Mucosa of descending colon (tissue), 3 donors: ENCODE measurements around the gene BYSL. TPM values are rescaled to one million over a fixed set of nuclear protein-coding genes. Genes with fewer than 3 reads are reported as not detected.

Source experiments
- ATAC-seq: fragments of 200-7000 bp; cut with Tn5 transposase; one replicate; pipeline ENCODE4 v1.9.1; 2020; ENCODE audit warnings: mild to moderate bottlenecking, moderate library complexity
- DNase-seq, 3 donors: peaks; one replicate each; pipeline ENCODE4 v3.0.0-alpha.2; 2020
- H3K36me3 ChIP-seq: fragments of 200-600 bp; one replicate; pipeline ENCODE4 v1.8.0; 2021; ENCODE audit warnings: low read depth, mild to moderate bottlenecking
- H3K4me1 ChIP-seq: fragments of 200-600 bp; one replicate; pipeline ENCODE4 v1.8.0; 2021; ENCODE audit warnings: low read depth, mild to moderate bottlenecking
- H3K4me3 ChIP-seq: fragments of 200-600 bp; one replicate; pipeline ENCODE4 v1.8.0; 2021; ENCODE audit warnings: mild to moderate bottlenecking
- H3K9me3 ChIP-seq: fragments of 200-600 bp; one replicate; pipeline ENCODE4 v1.8.0; 2021; ENCODE audit warnings: mild to moderate bottlenecking
- intact Hi-C, 2 donors: fragments of 100-400 bp; cut with DNase I in 1 of 2; cut with micrococcal nuclease in 1 of 2; formaldehyde crosslinking; loops; one replicate each; pipeline versions ENCODE4 v1.11.0 to v1.11.1; 2022; cut with DNase I, micrococcal nuclease
- total RNA-seq, 3 donors: library from RNA; stranded (reverse); fragmentation: NEBNext Ultra II Directional in 2 of 3; extraction: Animal tissue kit (Norgen Biotek cat#: 25700) in 2 of 3; gene quantifications; one replicate each; pipeline versions ENCODE4 v1.2.1 to v1.2.4, GENCODE V29; 2021 to 2023
- TF ChIP-seq, protein P1 (sequence below): fragments of 200-600 bp; IDR thresholded peaks from one replicate; pipeline ENCODE4 v1.8.0; 2022; ENCODE audit warnings: antibody characterized with exemption, mild to moderate bottlenecking
- donor health status: DM: no; HTN: no; CAD: no; lungs with moderate emphysema.
- donor health status: DM: no; HTN: no; CAD: no.
- donor health status: DM: no; HTN: yes; CAD: no.

The BYSL gene
- total RNA-seq, 3 donors from 2014 or later: 7.5 to 10.5 (median 10.2) TPM

- peak in 1 of 3 donors; percentile 39 for DNase-seq
- intact Hi-C loops: no loop called here
- H3K4me1 ChIP-seq: no peaks in the 10 kb centered on the region
- peaks cover 3% of the 10 kb centered on the region for H3K36me3 ChIP-seq
- TF ChIP-seq, protein P1, sequence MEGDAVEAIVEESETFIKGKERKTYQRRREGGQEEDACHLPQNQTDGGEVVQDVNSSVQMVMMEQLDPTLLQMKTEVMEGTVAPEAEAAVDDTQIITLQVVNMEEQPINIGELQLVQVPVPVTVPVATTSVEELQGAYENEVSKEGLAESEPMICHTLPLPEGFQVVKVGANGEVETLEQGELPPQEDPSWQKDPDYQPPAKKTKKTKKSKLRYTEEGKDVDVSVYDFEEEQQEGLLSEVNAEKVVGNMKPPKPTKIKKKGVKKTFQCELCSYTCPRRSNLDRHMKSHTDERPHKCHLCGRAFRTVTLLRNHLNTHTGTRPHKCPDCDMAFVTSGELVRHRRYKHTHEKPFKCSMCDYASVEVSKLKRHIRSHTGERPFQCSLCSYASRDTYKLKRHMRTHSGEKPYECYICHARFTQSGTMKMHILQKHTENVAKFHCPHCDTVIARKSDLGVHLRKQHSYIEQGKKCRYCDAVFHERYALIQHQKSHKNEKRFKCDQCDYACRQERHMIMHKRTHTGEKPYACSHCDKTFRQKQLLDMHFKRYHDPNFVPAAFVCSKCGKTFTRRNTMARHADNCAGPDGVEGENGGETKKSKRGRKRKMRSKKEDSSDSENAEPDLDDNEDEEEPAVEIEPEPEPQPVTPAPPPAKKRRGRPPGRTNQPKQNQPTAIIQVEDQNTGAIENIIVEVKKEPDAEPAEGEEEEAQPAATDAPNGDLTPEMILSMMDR: no peak
- no peaks in the 10 kb centered on the region for H3K9me3 ChIP-seq
- H3K4me3 ChIP-seq: no peak overlapping the region
- ATAC-seq: peak; percentile 30
These were observed 19.3 kb upstream of the BYSL start for GRCh38 chr6:41901882-41902519.

DNA sequence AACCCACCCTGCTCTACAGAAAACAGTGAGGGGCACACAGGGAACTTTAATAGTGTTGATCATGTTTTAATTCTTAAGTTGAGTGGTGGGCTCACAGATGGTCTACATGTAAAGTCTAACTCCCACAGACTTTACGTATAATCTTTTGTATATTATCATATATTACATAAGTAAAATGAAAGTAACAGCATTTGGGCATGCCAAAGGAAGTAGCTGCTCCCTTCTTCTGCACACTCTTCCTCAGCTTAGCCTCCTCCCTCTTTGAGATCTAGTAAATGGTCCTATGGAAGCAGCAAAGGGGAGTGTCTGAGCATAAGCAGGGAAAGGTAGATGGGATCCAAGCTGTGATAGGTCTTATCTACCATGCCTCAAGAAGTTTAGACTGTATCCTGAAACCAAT lies 11.6 kb upstream of the BYSL start:
- no peak for ATAC-seq
- Histone ChIP-seq H3K36me3 (peaks cover 6% of the 10 kb centered on the region), H3K4me3 (no peak overlapping the region), H3K4me1 (no peaks in the 10 kb centered on the region), H3K9me3 (no peaks in the 10 kb centered on the region)
- TF ChIP-seq, protein P1: no peak
- intact Hi-C loops: no loop called here
- DNase-seq: no peak

DNA sequence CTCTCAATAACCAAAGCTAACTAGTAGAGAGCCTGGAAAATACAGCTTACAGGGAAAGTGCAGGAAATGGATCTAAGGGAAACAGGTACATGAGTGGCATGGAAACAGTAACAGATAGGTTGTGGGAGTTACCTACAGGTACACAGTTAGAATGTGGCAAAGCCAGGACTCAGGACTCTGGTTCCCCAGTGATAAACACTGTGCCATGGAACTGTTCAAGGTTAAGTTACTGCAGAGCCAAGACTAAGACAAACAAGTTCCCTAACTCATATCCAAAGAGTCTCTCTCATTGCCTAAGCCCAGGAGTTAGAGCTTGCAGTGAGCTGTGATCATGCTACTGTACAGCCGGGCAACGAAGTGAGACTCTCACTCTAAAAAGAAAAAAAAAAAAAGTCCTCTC lies 7.0 kb upstream of the BYSL start:
- TF ChIP-seq, protein P1: no peak
- Histone ChIP-seq H3K36me3 (no peaks in the 10 kb centered on the region), H3K4me3 (no peak overlapping the region), H3K4me1 (peaks cover under 1% of the 10 kb centered on the region), H3K9me3 (no peaks in the 10 kb centered on the region)
- DNase-seq: no peak
- no peak for ATAC-seq
- intact Hi-C loops: no loop called here

DNA sequence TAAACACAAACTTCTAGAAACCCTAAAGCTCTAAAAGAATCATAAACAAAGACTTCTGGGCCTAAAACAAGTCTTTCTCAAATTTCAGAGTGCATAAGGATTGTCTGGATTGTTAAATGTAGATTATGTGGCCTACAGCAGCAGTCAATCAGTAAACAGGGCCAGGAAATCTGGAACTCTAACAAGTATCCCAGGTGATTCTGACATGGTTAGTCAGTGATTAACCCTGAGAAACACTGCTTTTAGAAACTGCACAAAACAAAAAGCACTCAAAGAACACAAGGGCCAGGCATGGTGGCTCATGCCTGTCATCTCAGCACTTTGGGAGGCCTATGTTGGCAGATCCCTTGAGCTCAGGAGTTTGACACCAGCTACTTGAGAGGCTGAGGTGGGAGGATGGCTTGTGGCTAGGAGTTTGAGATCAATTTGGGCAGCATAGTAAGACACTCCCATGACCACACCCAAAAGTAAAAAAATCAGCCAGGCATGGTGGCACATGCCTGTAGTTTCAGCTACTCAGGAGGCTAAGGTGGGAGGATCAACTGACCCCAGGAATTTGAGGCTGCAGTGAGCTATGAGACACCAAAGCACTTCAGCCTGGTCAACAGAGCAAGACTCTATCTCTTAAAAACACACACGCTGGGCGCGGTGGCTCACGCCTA lies 6.3 kb upstream of the BYSL start:
- H3K4me3 ChIP-seq: no peak overlapping the region
- intact Hi-C loops: no loop called here
- no peak for DNase-seq
- H3K36me3 ChIP-seq: no peaks in the 10 kb centered on the region
- no peaks in the 10 kb centered on the region for H3K9me3 ChIP-seq
- TF ChIP-seq, protein P1: no peak
- peaks cover 7% of the 10 kb centered on the region for H3K4me1 ChIP-seq
- ATAC-seq: no peak

GRCh38 chr6:41917528-41917927 lies 3.8 kb upstream of the BYSL start:
- H3K36me3 ChIP-seq: no peaks in the 10 kb centered on the region
- DNase-seq (no peak), ATAC-seq (no peak)
- TF ChIP-seq, protein P1: no peak
- H3K4me1 ChIP-seq: peaks cover 19% of the 10 kb centered on the region
- no peaks in the 10 kb centered on the region for H3K9me3 ChIP-seq
- intact Hi-C loops: no loop called here
- no peak overlapping the region for H3K4me3 ChIP-seq
